Stimulated activated CD8-positive, alpha-beta memory T cell treated with anti-CD3 and anti-CD28 coated beads, Interleukin-15, amount 100 ng/mL, for 4 hours (primary cell): ENCODE measurements around the gene ABLIM1.

ENCODE experiments used
- DNase-seq, 2 donors: peaks; one replicate each; pipeline ENCODE4 v3.0.0-alpha.2; 2020; ENCODE audit warnings: low read depth in 2 of 2

Gene ABLIM1

DNA sequence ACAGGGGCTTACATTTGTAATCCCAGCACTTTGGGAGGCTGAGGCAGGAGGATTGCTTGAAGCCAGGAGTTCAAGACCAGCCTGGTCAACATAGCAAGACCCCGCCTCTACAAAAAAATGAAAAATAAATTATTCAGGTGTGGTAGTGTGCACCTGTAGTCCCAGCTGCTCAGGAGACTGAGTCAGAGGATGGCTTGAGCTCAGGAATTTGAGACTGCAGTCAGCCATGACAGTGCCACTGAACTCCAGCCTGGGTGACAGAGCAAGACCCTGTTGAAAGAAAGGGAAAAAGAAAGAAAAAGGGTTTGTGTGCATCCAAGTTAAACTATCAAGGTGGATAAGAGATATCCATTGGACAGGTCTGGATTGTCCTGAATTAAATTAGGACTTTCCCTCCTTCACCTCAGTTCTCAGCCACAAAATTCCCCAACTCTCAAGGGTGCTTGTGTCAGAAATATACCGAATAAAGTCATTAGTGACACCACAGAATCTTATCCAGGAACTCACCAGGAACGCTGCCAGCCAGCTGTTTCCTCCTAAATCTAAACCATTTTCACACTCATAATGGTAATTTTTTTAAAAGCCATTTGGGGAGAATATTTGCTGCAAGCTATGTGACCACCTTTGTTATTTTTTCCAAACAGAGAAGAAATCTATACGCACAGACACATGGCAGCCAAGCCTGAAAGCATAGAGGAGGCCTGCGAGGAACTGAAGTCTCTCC, 265.8 kb downstream of the ABLIM1 start:
- DNase-seq = no peak

DNA sequence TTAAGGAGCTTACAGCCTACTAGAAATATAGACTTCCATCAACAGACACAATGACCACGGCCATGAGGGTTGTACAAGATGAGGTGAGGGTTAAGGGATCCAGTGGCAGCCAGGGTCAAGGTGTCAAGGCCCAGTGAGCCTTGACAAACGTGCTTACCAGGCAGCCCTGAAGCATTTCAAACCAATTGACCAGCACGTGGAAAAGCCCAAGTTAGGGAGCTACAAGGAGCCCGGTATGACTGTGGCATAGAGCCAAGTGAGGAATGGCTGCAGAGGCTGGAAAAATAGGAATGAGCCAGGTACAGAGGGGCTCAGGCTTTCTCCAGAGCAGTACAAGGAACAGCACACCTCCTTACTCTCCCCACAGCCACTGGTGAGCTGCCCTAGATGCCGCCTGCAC, 266.5 kb downstream of the ABLIM1 start:
- DNase-seq = no peak

DNA sequence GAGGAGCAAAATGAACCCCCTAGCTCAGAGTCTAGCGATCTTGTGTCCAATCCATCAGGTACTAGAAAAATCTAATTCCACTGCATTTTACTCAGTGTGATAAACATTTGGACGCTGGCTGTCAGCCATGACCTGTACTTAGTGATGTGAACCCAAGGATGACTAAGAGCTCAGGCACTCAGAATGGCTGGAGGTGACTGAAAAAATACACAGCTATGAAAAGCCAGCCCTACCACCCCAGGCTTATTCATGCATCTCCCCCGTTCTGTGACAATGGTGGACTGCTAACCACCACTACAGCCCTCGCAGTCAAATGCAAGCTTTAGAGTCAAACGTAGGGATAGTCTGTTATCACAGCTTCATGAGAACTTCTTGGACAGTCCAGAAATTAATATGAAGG, 268.6 kb downstream of the ABLIM1 start:
- DNase-seq = no peak

DNA sequence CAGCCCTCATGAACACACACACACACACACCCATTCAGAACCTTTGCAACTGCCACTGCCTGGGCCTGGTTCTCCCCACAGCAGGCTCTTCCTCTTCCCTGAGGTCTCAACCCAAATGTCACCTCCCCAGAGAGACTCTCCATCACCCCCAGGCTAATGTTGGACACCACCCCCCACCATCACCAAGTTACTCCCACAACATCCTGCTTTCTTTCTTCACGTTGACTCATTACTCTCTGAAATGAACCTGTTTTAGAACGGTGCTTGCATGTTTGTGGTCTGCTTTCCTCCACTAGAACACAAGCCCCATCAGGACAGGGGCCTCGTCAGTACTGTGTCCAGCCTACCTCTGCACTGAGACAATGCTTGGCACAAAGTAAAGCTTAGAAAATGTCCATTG, 269.8 kb downstream of the ABLIM1 start:
- DNase-seq = no peak

DNA sequence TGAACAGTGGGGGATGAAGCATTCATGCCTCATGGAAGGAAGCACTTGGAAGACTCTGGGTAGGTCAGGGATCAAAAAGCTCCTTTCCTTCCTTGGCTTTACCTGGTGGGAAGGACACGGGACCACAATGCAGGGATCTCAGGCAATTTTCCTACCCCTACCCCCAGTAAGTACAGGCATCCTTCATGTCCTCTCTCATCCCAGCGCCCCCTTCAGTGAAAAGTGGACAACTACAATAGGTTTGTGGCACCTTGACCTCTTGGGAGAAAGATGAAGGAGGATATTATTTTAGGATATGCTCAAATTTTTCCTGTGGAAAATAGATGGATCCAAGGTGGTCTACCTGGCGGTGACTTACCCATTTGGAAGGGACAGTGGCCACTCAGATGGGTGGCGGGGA, 270.3 kb downstream of the ABLIM1 start:
- DNase-seq = no peak

DNA sequence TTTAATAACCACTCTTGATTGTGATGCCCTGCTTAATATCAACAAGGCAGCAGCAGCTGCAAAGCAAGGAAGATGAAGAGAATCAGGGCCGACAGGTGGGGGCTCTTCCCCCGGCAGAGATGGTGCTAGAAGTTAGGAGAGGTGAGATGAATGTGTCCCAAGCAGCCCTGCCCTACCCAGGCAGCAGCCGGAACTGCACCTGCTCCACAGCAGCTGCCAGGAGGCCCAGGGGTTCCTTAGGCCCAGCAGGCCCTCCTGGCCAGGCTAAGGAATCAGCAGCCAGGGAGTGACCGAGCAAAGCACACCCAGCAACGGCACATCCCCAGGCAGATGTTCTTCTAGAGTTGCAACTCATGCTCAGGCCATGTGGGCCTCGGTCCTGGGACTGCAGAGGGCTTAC, 271.6 kb downstream of the ABLIM1 start:
- no peak for DNase-seq

DNA sequence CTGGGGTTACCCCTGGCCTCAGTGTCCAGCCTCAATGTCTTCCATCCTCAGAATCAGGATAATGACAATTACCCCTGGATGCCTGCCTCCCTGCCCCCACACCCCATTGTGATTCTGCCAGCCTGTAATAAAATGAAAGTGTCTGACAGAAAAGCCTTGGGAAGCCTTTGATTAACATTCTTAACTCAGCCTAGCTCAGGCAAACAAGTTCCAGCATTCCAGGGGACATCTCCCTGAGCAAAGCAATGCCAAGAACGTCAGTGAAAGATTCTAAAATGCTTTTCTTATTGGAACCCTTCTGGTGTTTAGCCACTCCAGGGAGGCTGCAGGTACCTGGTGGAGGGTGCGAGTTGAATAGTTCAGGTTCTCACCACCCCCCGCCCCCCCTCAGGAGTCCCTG, 272.5 kb downstream of the ABLIM1 start:
- no peak for DNase-seq

DNA sequence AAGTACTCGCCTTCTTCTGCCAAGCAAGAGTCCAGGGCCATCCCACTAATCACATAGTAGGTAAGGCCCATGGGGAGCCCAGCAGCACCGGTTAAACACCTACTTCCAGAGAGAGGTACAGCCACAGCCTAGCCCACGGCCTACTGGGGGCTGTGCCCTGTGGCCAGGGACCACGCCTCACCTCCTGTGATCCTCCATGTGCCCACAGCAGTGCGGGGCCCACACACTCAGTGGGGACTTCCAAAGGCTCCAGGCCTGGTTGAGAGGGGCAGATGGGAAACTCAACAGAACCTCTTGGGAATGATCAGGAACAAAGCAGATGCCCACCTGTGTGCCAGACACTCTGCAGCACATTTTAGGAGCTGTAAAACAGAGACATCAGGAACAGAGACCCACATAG, 273.5 kb downstream of the ABLIM1 start:
- no peak for DNase-seq

DNA sequence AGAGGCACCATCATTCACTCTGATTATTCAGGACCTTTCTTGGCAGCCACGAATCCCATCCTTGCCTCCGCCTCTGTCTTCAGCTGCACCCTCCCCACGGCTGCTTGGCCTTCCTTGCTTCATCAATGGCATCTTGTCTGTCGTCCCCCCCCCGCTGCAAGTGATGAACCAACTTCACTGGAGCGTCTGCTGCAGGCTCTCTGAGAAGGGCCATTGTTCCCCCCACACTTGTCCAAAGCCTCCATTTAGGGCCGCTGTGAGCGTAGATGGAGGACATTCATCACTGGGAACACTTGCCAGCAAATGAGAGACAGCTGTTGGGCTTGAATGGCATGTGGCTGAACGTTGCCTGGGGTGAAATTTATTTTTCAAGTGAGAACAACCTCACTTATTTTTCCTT, 273.9 kb downstream of the ABLIM1 start:
- no peak for DNase-seq
